ENCODE measurements around the gene THBS4. TPM values are rescaled to one million over a fixed set of nuclear protein-coding genes. Genes with fewer than 3 reads are reported as not detected.

The THBS4 gene
- total RNA-seq, 3 donors from 2014 or later (not counting 1 experiment from before 2014, with no cell fraction given): 0.32 to 0.61 (median 0.48) TPM

DNA sequence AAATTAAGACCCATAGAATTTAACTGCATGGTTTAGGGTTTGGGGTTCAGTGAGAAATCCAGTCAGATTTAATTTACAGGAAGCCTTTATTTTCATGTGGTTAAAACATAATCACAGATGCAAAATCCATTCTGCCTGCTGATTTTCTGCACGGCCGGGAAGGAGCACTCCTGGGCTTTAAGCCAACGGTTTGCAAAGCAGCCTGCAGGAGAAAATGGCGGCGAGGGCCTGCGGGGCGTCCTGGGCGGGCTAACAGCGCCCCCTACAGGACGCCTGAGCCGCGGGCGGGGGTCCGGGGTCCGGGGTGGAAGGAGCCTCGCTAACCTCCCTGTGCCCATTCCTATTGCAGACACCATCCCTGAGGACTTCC is 47.6 kb downstream of the THBS4 start:
- TF ChIP-seq, protein P1, sequence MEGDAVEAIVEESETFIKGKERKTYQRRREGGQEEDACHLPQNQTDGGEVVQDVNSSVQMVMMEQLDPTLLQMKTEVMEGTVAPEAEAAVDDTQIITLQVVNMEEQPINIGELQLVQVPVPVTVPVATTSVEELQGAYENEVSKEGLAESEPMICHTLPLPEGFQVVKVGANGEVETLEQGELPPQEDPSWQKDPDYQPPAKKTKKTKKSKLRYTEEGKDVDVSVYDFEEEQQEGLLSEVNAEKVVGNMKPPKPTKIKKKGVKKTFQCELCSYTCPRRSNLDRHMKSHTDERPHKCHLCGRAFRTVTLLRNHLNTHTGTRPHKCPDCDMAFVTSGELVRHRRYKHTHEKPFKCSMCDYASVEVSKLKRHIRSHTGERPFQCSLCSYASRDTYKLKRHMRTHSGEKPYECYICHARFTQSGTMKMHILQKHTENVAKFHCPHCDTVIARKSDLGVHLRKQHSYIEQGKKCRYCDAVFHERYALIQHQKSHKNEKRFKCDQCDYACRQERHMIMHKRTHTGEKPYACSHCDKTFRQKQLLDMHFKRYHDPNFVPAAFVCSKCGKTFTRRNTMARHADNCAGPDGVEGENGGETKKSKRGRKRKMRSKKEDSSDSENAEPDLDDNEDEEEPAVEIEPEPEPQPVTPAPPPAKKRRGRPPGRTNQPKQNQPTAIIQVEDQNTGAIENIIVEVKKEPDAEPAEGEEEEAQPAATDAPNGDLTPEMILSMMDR (IDR thresholded peaks at IDR 0.05): peak; percentile 11
- H3K36me3 ChIP-seq (ENCODE audit: control insufficient read depth, insufficient read depth, low read length): no peaks in the 10 kb centered on the region
- ATAC-seq (peak; percentile 37 to 68 (median 44)), DNase-seq (peak in 1 of 2 donors; percentile 74)
- H3K4me3 ChIP-seq (ENCODE audit: low read length): no peak overlapping the region
- Mint-ChIP-seq H3K27ac (peak overlapping the region in 1 of 2 donors; percentile 69), H3K4me3 (peak overlapping the region; percentile 90), H3K36me3 (no peaks in the 10 kb centered on the region), H3K4me1 (peaks cover 6 to 8% of the 10 kb centered on the region in 2 donors), H3K9me3 (no peaks in the 10 kb centered on the region), H3K27me3 (ENCODE audit: low read depth in 2 of 2) (peaks cover 4 to 8% of the 10 kb centered on the region in 2 donors)
- no peaks in the 10 kb centered on the region for H3K27me3 ChIP-seq (ENCODE audit: control insufficient read depth, insufficient read depth, low read length)
- peaks cover 9% of the 10 kb centered on the region for H3K4me1 ChIP-seq (ENCODE audit: control insufficient read depth, insufficient read depth, low read length)
- intact Hi-C loops (cut with micrococcal nuclease): loop anchor here (10.0 kb wide), 1 partner anchor 1058 kb away; no protein-coding TSS in a partner anchor
- no peaks in the 10 kb centered on the region for H3K9me3 ChIP-seq (ENCODE audit: control insufficient read depth, insufficient read depth, low read length)
- H3K27ac ChIP-seq (ENCODE audit: low read length): no peak overlapping the region
- WGBS (ENCODE audit: insufficient coverage): 13% methylated on average over 16 of the region's 16 CpGs

DNA sequence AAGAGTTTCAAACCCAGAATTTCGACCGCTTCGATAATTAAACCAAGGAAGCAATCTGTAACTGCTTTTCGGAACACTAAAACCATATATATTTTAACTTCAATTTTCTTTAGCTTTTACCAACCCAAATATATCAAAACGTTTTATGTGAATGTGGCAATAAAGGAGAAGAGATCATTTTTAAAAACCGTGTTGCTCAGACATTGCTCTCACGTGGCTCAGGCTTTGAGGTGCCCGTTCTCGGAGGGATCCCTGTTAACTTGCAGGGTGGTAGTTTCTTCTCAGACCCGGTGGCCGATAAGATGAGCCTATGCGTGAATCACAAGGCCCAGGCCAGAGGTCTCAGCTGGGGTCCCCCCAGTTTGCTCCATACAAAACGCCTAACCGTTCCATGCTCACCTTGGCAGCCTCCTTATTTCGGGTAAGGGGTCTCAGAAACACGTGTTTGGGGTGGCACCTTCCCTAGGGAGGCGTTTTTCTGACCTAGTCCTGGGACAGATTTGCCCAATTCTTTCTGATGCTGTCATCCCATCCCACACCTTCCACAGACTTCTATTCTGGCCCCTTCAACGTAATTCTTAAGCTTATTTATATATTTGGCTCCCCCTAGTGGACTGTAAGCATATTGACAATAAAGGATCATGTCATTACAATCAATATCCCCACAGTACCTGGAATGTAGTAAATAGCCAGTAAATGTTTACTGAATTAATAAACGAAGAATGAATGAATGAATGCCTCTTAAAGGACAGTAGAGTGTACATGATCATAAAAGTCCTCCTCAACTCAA is 48.1 kb downstream of the THBS4 start:
- no peaks in the 10 kb centered on the region for H3K36me3 Mint-ChIP-seq
- 49% methylated on average over 15 of the region's 19 CpGs for WGBS (ENCODE audit: insufficient coverage)
- Histone ChIP-seq H3K27me3 (ENCODE audit: control insufficient read depth, insufficient read depth, low read length) (no peaks in the 10 kb centered on the region), H3K27ac (ENCODE audit: low read length) (peak overlapping the region; percentile 19), H3K9me3 (ENCODE audit: control insufficient read depth, insufficient read depth, low read length) (no peaks in the 10 kb centered on the region), H3K36me3 (ENCODE audit: control insufficient read depth, insufficient read depth, low read length) (no peaks in the 10 kb centered on the region), H3K4me3 (ENCODE audit: low read length) (peak overlapping the region; percentile 4), H3K4me1 (ENCODE audit: control insufficient read depth, insufficient read depth, low read length) (peaks cover 9% of the 10 kb centered on the region)
- H3K9me3 Mint-ChIP-seq: no peaks in the 10 kb centered on the region
- ATAC-seq: peak; percentile 81 to 89 (median 86)
- intact Hi-C loops (cut with micrococcal nuclease): loop anchor here (10.0 kb wide), 1 partner anchor 1058 kb away; no protein-coding TSS in a partner anchor
- DNase-seq: peak in 1 of 2 donors; percentile 70
- peaks cover 4 to 8% of the 10 kb centered on the region in 2 donors for H3K27me3 Mint-ChIP-seq (ENCODE audit: low read depth in 2 of 2)
- peak overlapping the region; percentile 90 for H3K4me3 Mint-ChIP-seq
- peaks cover 6 to 8% of the 10 kb centered on the region in 2 donors for H3K4me1 Mint-ChIP-seq
- TF ChIP-seq, protein P1 (IDR thresholded peaks at IDR 0.05): peak; percentile 77
- H3K27ac Mint-ChIP-seq: peak overlapping the region; percentile 69 to 75

DNA sequence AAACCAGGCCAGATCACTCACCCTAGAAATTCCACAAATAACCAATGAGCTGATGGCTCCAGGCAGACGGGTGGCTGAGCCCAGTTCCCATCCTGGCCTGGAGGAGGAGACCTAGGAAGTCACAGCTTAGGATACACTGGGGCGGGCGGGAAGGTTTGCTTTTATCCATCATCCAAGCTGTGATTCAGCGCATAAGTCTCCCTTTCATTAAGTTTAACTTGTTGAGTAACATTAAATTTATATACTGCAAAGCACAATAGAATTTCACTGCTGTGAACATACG is 55.7 kb downstream of the THBS4 start:
- Mint-ChIP-seq H3K27me3 (ENCODE audit: low read depth in 2 of 2) (peaks cover 0 to under 1% of the 10 kb centered on the region in 2 donors), H3K36me3 (no peaks in the 10 kb centered on the region), H3K9me3 (no peaks in the 10 kb centered on the region), H3K4me1 (no peaks in the 10 kb centered on the region), H3K27ac (no peak overlapping the region), H3K4me3 (no peak overlapping the region)
- H3K4me3 ChIP-seq (ENCODE audit: low read length): no peak overlapping the region
- no peak overlapping the region for H3K27ac ChIP-seq (ENCODE audit: low read length)
- WGBS (ENCODE audit: insufficient coverage): 93% methylated on average over 3 of the region's 5 CpGs
- TF ChIP-seq, protein P1 (IDR thresholded peaks at IDR 0.05): no peak
- no peaks in the 10 kb centered on the region for H3K4me1 ChIP-seq (ENCODE audit: control insufficient read depth, insufficient read depth, low read length)
- H3K27me3 ChIP-seq (ENCODE audit: control insufficient read depth, insufficient read depth, low read length): no peaks in the 10 kb centered on the region
- no peaks in the 10 kb centered on the region for H3K36me3 ChIP-seq (ENCODE audit: control insufficient read depth, insufficient read depth, low read length)
- H3K9me3 ChIP-seq (ENCODE audit: control insufficient read depth, insufficient read depth, low read length): no peaks in the 10 kb centered on the region
- ATAC-seq: no peak
- DNase-seq: no peak
- intact Hi-C loops (cut with micrococcal nuclease): loop anchor here (1.0 kb wide), 2 partner anchors 216 to 581 kb away; no protein-coding TSS in a partner anchor
